GM21367 (cell line): ENCODE data around the gene CRACR2B.

Experiments
- ATAC-seq: cut with Tn5 transposase; IDR thresholded peaks from one replicate; pipeline ENCODE4 v1.9.1; 2021; ENCODE audit not compliant: unreplicated experiment

Gene CRACR2B

DNA sequence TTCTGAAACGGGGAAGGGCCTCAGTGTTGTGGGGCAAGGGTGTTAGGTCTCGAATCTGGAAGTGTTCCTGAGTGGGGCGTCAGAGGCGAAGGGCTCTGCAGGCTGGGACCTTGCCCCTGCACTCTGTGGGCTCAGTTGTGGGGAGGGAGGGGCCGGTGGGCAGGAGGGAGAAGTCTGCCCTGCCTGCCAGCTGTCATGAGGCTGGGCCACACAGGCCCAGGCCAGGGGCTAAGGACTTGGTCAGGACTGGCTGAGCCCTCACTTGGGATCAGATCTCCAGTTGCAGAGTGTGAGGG, at the start of gene CRACR2B:
TSS of gene CRACR2B (plus strand) at position 23 of the 296 bp plus-strand sequence. CDS start 689 bp downstream, outside the sequence.
- ATAC-seq: no peak

DNA sequence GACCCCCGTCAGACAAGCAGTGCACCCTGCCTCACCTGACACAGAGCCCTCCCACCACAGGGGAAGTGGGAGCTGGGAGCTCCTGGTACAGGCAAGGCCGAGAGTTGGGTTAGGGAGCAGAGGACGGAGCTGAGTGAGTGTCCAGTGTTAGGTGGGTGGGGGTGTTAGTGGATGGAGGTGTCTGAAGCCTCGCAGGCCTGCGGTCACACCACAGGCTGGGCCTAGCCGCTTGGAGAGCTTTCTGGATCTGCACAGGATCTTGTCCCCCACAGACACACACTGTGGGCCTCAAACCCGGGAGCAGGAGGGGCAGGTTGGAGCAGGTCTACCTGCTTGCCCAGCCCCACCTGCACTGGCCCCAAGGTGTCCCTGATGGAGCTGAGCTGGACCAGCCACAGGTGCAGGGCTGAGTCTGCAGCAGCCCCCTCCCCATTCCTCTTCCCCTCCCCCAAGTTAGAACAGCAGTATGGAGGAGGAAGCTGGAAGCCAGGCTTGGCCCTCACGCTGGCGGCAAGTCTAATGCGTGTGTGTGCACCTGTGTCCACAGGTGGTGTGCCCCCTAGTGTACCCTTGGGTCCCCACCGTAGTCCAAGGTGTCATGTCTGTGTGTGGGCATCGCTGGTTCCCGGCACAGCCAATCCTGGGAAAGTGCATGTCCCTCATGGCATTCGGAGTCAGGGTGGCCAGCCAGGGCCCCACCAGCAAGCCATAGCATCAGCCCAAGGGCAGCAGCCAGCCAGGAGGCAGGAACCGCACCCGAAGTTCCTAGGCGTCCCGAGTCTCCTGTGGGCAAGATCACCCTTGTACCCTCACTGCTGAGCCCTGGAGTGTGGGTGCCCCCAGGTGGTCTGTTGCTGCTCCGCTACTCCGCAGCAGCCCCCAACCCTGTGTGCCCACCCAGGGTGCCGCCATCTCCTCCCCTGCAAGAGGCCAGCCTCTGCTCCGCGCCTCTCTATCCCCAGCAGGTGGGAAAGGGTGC, 48.5 kb upstream of the CRACR2B start:
- no peak for ATAC-seq

DNA sequence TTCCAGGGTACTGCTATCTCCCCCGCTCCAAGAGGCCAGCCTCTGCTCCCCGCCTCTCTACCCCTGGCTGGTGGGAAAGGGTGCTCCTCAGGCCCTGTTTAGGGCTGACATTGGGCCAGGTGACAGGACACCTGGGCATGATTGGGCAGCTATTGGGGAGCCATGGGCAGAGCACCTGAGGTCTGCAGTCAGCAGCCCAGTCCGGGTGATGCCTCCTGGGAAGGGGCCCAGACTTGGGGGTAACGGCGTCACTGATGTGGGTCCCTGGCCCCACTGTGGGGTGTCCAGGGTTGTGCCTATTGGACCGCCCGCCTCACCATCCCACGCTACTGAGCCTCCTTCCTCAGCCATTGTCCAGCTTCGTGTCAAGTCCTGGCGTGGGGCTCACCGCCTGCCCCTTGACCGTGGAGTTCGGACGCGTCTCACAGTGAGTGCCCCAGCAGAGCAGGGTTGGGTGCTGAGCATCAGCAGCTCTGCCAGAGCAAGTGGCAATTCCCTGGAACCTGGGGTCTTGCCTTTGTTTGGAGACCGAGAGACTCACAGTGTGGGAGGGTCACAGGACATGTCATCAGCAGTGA, 47.7 kb upstream of the CRACR2B start:
- ATAC-seq: no peak

GRCh38 chr11:782264-783174, 45.2 kb upstream of the CRACR2B start:
- no peak for ATAC-seq

- no peak for ATAC-seq
Observed at GRCh38 chr11:783581-784015, 44.1 kb upstream of the CRACR2B start.

DNA sequence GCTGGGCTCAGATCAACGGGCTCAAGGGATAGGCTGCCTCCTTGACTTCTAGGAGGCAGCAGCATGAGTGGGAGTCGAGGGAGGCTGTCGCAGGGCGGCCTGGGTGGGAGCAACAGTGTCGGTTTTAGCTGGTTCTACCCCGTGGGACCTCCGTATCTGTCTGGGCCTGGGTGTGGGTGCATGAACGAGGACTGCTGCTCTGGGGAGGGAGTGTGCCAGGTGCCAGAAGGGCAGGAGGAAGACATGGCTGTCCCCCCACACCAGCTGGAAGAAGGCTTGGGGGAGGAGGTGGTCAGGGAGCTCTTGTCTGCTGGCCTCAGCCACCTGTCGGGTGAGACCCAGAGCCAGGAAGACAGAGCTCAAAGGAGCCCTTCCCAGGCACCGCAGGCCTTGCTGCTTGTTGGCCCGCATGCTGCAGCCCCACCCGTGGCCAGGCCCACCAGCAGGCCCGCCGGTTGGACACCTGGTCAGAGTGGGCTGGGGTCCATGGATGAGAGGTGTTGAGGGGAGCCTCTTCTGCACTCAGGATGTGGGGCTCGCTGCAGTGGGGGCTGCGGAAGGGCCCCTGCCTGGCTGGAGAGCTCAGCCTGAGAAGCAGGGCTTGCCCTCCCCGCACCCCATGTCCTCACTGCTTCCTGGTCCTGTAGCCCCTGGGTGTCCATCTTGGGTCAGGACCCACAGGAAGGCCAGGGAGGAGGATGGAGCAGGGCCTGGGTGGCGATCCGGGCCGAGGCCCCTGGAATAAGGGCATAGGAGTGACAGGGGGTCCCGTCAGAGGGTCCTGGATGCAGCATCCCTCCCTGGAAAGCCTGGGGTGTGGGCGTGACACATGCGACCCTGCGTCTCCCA, 41.3 kb upstream of the CRACR2B start:
- no peak for ATAC-seq

DNA sequence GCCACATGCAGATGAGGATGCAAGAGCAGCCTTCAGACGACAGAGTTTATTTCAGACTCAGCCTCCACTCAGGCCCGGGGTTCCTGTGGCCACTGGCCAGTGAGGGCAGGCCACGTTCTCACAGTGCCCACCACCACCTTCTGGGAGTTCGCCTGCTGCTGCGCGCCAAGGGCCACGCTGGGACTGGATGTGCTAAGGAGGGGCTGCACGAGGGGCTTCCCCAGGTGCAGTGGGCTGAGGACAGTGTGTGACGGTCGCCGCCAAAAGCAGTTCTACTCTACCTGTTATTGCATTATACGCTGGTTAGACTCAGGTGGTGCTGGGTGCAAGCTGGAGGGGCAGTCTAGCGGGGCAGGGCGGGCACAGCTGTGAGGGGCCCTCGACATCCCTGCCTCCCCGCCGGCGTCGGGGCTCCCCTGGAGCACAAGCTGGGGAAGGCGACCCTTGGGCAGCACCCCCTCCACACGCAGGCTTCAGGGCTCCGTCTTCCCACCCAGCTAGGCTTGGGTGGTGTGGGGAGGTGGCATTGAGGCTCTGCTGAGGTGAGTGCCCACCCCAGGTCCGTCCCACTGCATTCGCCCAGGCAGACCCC, 40.5 kb upstream of the CRACR2B start:
- no peak for ATAC-seq

DNA sequence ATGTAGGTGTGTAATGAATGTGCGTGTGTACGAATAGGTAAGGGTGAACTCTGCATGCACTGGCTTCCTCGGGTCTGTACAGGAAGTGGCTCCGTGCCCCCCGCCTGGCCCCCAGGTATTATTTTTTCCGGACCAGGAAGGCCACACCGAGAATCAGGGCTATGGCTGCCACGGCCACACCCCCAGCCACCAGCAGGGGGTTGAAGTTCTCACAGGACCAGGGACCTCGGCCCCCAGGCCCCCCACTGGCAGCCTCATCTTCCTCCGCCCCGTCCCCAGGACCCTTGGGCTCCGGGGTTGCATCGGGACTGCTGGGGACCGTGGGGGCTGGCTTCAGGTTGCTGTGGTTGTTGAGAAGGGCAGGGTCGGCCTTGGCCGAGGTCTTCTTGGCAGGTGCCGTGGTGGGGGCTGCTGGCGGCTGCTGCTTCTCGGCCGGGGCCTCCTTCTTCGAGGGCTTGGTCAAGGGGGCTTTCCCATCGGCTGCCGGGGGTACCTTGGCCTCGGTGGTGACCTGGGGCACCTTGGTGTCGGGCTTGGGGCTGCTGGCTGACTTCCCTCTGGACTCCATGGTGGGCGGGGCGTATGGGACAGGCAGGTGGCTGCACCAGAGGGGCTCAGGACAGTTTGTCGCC, 39.6 kb upstream of the CRACR2B start:
- ATAC-seq: no peak

- ATAC-seq: no peak
Observed at GRCh38 chr11:788953-789940, 38.5 kb upstream of the CRACR2B start.

DNA sequence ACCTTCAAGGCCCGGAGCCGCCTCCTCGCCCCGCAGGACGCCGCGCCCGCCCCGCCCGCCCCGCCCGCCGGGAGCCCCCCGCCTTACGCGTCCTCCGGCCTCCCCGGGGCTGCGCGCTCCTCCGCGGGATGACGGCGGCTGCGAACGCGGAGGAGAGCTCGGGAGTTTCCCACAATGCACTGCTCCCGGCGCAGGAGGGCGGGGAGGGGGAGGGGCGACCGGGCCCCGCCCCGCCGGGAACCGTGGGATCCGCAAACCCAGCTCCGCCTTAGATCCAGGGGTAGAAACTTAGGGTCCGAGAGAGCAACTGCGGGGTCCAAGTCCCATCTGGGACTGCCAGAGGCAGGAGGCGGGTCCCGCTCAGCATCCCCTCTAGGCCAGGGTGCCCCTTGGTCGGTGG, 37.8 kb upstream of the CRACR2B start, which contains the start of gene CEND1:
TSS of gene CEND1 (minus strand) at position 148 of the 400 bp plus-strand sequence. CDS start 1,514 bp downstream, outside the sequence.
- no peak for ATAC-seq

DNA sequence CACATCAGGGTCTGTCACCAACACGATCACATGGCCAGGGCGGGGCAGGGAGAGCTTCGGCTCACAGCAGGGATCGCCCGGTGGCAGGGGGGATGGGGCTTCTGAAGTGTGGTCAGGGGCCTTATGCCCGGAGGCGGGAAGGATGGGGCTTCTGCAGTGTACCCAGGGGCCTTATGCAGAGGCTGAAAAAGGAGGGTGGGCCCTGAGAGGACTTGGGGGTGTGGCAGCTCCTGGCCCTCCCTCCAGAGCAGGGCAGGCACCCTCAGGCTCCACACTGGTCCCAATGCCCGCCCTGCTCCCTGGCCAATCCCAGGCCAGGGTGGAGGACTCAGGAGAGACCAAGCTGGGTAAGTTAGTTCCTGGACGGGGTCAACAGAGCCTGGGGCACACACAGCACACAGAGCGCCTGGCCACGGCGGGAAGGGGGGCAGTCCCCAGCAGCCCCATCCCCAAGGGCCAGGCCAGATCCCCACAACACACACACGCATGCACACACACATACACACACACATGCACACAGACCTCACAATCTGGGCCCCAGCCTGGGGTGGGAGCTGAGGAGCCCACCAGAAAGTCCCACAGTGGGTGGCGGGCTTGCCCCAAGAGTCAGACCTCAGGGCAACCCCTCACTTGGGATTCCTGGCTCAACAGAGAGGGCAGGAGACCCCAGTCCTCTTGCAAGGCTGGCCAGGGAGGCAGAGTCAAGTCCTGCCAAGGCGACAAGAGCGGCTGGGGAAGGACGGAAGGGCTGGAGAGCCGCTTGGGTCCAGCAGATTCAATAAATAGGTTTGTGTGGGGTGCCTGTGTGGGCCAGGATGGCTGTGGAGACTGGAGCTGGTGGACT, 36.8 kb upstream of the CRACR2B start:
- ATAC-seq: no peak

DNA sequence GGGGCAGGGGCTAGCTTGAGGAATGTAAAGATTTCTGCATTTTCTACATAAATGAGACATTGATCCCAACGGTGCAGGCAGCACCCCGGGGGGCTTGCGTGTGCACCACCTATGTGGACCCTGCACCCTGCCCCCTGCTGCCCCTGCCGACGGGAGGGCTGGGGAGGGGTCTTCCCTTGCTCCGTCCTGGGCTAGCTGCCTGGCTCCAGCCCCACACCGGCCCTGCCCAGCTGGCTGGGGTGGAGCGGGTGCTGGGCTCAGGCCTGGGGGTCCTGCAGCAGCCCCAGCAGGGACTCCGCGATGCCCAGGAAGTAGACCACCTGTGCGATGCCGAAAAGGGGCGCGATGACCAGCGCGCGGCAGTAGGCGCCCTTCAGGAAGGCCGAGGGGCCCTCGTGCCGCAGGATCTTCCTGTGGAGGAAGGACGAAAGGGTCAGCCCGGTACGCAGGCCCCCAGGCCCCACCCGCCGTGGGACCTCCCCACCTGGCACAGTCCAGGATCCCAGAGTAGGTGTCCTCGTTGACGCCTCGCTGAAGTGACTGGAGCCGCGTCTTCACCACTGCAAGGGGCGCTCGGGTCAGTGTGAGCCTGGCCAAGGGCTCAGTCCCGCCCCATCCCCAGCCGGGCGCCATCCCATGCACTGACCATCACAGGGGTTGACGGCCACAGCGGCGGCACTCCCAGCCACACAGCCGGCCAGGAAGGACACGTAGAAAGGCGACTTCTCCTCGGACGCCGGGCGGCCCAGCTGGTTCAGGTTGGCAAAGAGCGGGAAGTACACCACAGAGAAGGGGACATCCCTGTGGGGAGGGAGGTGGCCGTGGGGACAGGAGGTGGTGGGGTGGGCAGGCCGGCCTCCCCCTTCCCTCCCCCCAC, 35.8 kb upstream of the CRACR2B start:
- no peak for ATAC-seq

GRCh38 chr11:792535-792821, 35.2 kb upstream of the CRACR2B start:
- ATAC-seq: no peak

DNA sequence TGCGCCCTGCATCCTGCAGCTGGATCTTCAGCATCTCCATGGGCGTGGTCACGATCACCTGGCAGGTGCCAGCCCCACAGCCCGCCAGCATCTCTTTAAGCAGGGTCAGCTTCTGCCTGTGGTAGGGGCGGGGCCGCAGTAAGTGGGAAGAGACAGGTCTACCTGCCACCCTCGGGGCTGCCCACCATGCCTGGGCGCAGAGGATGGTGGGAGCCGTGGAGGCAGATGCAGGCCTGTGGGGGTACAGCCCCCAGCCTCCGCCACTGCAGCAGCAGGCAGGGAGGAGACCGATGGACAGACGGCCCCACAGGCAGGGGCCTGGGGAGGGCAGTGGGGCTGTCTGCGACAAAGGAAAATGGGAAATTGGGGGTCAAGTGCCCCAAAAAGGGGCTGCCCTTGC, 34.8 kb upstream of the CRACR2B start:
- no peak for ATAC-seq

DNA sequence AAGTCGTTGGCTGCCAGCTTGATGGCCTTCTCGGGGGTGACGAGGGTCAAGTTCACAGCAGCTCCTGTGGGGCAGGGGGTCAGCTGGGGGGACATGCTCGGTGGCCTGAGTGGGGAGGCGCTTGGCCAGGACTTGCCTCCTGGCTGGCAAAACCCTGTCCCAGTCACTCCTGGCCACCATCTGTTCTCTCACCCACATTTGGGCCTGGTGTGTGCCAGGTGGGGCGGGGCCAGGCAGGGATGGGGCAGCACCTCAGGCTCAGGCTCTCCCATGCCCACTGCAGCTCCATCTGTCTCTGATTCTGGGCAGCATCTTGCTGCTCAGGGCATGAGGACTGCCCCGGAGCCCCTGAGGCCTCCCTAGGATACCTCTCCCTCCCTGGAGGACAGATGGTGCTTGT, 34.2 kb upstream of the CRACR2B start:
- no peak for ATAC-seq

DNA sequence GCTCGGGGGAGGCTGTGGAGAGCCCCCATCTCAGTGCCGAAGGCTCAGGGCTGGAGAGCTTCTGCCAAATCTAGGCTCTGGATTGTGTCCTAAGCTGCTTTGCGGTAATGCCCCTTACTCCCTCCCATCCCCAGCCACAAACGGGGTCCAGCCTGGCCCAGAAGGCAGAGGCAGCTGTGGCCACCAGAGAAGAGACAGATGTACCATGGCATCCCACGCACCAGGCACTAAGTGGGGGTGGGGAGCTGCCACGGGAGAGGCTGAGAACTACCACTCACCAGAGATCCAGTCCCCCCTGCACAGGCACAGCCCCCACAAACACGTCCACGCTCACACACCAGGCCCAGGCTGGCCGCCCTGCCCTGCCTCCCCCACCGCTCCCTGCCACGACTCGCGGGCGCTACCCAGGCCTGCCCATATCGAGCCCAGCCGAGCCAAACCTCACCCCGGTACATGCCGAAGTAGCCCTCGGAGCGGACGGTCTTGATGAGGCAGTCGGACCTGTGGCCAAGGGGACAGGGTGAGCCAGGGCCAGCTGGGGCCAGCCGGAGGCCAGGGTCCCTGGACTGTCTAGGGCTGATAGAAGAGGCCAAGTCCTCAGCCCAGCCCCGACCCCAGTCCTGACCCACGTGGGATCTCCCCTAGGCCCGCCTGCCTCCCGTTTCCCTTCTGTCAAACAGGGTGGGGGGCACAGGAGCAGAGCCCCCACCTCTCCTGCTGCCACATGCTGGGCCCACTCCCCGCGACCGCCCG, 33.5 kb upstream of the CRACR2B start:
- ATAC-seq: no peak
